ENCODE results near the gene EPHX1.

EPHX1 gene

DNA sequence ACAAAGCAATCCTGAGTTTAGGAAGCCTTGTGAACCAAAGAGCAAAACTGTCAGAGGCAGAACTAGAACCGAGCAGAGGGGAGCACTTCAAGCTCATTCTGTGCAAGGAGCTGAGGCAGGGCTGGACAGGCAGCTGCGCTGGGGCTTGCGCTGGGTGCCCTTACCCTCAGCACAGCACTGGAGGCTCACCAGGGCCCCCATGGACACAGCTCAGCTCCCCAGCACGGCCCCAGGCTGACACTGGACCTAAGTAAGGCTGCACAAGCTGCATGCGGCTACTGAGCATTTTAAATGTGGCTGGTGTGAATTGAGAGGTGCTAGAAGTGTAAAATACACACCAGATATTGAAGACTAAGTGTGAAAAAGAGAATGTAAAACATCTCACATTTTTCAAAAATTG, 50.2 kb downstream of the EPHX1 start:
- no peak for DNase-seq (ENCODE audit: extremely low read depth in 1 of 2, low read depth in 1 of 2)

DNA sequence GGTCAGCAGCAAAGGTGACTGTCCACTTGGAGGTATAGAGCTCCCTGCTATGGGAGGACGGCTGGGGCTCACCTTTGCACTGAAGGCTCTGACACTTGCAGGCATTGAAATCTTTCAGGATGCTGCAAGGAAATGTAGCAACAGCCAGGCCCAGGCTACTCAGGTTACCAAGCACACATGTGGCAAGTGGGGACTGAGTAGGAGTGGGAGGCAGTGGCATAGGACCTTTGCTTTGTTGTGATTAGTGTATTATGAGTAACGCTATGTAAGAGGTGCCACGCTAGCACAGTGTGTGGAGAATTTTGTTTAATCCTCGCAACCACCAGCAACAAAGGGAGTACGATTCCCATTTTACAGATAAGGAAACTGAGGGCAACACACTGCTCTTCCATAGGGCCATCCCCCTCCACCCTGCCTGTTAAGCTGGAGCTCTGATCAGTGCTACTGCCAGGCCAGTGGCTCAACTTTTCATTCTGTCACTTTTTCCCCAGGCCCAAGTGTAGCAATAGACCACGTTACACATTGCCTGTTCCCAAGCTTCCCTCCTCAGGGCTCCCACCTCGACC, 51.0 kb downstream of the EPHX1 start:
- DNase-seq (ENCODE audit: extremely low read depth in 1 of 2, low read depth in 1 of 2): no peak

DNA sequence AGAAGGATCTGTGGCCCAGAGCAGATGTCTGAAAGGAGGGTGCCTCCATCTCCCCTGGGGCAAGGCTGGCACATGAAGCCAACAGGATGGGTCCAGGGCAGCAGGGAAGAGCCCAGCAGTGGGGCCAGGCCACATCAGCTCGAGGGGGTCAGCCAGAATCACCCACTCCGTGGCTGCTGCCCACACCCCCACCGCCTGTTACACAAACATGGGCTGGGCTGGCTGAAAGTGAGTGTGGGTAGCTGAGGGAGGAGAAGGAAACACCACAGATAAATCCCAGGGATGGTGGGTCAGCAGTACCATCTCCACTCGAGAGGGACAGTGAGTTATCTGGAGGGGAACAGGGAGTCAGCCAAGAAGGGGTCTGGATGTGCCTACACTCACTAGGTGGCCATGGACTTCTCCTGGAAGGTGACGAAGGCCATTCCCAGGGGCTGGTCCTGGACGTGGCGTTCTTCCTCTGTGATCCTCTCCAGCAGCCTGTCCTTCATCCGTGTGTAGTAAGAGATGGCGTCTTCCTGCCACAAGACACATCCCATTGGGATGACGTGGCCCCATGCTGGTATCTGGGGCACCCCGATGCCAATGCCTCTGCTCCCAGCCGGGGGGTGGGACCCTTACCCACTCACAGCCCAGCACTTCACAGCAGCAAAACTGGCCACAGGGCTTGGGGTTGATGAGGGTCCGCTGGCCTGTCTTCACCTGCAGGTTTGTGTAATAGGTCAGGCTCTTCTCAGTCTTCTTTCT, 52.1 kb downstream of the EPHX1 start:
- DNase-seq (ENCODE audit: extremely low read depth in 1 of 2, low read depth in 1 of 2): no peak

DNA sequence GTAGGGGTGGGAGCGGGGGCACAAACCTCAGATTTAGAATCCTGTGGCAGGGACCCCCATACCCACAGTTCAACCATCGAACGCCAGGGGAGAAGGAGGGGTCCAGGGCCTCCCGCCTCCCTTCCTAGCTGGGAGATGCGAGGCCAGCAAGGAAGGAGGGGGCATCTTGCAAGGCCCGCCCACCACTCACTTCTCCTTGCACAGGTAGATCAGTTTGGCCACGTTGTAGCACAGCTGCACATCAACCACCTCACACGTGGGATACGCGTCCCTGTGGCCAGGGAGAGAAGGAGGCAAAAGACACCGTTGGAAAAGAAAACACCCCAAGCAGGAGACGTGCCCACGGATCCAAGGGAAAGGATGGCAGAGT, 52.6 kb downstream of the EPHX1 start:
- DNase-seq (ENCODE audit: extremely low read depth in 1 of 2, low read depth in 1 of 2): no peak

DNA sequence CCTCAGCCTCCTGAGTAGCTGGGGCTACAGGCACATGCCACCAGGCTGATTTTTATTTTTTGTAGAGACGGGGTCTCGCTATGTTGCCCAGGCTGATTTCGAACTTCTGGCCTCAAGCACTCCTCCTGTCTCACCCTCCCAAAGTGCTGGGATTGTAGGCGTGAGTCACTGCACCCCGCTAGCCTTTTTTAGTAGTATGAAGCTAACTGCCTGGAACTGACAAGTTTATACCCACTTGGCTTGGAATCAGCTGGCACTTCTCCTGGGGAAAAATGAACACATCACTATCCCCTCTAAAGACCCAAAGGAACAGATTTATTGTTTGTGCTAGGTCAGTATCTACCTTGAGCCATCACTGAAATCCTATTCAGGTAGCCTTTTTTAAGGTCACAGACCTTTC, 53.2 kb downstream of the EPHX1 start:
- DNase-seq (ENCODE audit: extremely low read depth in 1 of 2, low read depth in 1 of 2): no peak

DNA sequence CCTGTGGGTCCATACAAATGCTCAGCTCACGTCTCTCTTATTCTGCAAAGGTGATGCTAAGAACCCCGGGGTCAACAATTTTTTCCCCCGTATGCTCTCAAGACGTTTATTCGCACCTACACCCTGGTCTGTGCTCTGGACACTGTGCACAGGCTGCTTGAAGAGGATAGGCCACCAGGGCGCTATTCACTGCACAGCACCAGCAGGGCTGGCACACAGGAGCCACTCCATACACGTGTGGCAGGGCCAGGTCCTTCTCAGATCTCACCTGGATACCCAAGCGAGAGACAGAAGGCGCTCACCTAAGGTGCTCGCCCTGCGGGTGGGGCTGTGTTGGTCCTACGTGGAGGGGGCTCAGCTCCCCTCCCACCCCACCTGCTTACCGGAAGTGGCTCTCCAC, 55.6 kb downstream of the EPHX1 start:
- DNase-seq (ENCODE audit: extremely low read depth in 1 of 2, low read depth in 1 of 2): no peak

DNA sequence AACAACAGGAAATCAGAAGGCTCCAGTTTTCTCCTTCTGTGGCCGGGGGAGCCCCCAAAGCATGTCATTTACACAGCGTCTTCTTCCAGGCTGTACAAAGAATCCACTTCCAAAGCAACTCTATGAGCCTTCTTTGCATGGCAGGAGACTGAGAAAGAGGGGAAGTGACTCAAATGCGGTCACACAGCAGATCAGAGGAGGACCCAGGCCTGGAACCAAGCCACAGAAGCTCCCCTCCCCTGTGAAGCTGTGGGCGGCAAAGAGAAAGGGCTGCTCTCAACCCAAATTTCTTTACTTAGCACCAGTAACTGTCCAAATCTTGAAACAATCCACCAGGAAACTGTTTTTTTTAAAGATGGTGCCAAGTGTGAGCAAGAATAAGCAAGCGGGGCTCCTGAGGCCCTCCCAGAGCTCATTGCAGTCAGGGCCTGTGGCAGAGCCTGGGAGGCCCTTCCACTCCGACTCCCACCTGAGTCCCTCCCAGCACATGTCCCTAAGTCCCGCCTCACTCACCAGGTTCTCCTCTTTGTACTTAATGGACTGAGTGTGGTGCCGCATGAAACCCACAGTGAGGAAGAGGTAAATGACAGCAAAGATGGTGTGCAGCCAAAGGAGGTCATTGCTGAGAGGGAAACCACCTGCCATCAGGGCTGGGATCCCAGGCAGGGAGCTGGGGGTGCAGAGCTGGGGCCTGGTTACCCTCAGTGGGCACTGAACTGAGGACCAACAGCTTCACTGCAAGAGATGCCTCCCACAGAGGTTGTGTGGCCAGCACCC, 56.3 kb downstream of the EPHX1 start:
- peak; percentile 39 to 73 for DNase-seq (ENCODE audit: extremely low read depth in 1 of 2, low read depth in 1 of 2)

DNA sequence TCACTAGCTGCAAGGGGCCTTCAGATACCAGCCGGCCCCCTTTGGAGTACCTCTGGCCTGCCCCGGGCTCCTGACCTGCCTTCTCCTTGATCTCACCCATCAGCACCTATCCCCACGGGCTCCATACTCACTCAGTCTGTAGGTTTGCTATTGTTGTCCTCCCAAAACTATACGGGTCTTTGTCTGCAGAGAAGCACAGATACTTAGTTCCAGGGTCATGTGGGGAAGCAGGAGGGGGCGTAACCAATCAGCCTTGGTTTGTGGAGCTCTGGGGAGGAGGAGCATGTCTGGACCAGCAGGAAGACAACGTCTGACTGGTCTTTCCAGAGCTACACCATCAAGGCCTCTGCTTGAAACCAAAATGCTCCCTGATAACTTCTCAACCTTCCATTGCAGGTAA, 57.1 kb downstream of the EPHX1 start:
- DNase-seq (ENCODE audit: extremely low read depth in 1 of 2, low read depth in 1 of 2): no peak

DNA sequence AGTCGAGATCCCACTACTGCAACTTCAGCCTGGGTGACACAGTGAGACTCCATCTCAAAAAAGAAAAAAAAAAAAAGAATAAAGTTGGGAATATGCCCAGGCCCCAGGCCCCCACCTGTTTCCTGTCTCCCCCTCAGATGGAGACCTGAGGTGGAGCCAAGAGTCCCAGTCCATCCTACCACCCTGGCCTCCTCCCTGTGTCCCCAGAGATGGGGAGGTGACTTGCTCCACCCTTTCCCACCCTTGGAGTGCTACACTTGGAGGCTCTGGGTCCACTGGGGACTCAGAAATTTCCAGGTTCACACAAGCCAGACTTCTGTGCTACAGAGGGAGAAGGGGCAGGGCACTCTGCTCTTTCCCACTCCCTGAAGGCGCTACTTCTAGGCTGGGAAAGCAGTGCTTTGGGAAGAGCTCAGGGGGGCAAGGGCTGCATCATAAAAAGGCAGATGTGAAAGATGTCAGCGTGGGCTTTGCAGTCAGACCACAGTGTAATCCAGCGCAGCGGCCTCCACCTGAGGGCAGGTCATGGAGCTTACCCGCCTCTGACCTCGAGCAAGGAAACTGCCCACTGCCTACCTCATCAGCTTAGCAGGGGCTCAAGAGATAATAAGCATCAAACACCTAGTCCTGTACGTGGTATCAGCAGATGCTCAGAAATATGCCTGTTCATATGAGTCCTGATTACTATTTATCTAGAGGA, 58.9 kb downstream of the EPHX1 start:
- DNase-seq (ENCODE audit: extremely low read depth in 1 of 2, low read depth in 1 of 2): no peak

DNA sequence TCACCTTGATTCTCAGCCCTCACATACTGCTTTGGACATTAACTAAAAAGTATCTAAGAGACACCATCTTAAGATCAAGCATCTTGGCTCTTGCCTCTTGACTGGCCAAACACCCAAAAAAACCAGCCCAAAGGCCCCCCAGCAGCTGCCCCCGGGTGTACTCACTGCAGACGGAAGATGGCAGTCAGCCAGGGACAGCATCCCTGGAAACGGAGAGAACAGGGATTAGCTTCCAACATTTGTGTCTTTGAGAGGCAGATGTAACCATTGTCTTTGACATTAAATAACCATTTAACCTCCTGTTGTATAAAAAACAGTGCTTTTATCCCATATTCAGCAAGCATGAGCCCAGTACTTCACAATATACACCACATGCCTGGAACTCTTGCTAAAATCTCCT, 61.0 kb downstream of the EPHX1 start:
- DNase-seq (ENCODE audit: extremely low read depth in 1 of 2, low read depth in 1 of 2): no peak

DNA sequence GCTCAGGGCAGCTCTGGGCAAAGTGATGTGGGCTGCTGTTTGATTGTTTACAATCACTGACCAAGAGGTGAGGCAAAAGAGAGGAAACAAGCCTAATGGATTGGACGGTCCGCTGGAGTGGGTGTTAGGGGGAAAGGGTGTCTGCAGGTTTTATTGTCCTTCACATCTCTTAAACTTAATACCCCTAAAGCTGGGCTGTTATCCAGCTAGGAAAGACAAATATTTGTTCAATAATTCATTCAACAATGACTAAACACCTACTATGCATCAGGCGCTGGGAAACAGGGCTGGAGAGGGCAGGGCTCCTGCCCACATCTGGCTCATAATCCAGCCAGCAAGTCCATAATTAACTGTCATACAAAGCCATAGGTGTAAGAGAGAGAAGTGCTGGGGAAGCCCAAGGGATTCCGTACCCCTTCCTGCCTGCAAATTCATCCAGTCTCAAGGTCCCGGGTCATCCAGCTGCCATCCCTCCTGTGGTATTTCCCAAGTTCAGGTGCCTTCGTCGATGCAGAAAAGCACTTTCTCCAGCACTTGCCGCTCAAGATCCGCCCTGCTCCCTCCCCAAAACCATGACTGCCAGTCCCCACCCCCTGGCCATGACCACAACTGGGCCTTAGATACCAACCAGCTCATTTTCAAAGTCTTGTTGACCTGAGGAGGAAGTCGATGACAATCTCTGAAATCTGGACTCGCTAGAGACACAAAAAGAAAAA, 61.6 kb downstream of the EPHX1 start:
- DNase-seq (ENCODE audit: extremely low read depth in 1 of 2, low read depth in 1 of 2): no peak

DNA sequence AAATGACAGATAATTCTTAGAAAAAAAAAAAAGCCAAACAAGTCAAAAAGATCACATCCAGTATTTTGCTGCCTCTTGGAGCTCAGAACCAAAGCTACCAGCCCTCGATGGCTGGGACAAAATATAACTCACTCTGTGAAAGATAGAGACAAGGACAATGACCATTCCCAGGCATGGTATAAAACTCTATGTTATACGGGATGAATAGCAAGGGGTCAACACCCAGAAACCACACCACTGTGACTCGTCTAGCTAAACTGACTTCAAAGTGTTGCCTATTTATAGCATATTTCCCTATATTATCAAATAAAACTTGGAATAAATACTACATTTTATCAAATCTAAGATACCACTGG, 62.1 kb downstream of the EPHX1 start:
- no peak for DNase-seq (ENCODE audit: extremely low read depth in 1 of 2, low read depth in 1 of 2)

DNA sequence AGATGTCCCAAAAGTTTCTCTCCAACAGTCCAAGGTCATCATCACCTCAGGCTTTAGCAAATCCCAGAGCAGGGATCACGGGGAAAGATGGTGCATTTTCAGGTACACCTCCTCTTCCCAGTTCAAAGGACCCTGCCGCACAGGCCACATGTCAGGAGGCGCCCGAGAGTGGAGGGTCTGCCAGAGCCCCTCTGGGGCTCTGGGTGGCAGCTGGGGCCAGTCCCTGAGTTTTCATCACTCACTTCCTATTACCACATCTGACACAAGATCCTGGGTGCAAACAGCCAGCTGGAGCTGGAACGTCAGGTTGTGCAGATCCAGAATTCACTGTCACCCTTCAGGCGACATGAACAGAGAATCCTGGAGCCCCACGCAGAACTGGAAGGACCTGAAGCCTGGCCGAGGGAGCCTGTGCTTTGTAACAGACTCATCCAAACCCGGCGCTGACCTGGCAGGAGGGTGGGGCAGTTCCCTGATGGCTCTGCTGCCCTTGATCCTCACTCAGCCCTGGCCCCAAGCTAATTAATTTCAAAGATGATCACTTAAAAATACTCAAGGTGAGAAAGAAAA, 63.4 kb downstream of the EPHX1 start:
- no peak for DNase-seq (ENCODE audit: extremely low read depth in 1 of 2, low read depth in 1 of 2)

DNA sequence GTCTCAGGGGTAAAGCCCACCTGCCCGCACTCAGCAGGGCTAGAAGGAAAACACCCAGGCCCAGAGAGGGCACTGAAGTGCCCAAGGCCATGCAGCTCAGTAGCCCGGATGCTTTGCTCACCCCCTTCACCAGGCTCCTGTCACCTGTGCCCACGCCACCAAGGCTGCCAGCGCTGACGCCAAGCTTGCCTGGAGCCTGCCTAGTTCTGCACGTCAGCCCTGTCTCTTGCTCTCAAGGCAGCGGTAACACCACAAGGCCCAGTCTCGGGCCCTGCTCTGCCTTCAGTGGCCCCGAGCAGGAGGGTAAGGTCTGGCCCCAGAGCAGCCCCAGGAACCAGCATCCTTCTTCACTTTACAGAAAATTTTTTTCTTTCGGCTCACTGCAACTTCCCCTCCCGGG, 64.5 kb downstream of the EPHX1 start:
- DNase-seq (ENCODE audit: extremely low read depth in 1 of 2, low read depth in 1 of 2): no peak

DNA sequence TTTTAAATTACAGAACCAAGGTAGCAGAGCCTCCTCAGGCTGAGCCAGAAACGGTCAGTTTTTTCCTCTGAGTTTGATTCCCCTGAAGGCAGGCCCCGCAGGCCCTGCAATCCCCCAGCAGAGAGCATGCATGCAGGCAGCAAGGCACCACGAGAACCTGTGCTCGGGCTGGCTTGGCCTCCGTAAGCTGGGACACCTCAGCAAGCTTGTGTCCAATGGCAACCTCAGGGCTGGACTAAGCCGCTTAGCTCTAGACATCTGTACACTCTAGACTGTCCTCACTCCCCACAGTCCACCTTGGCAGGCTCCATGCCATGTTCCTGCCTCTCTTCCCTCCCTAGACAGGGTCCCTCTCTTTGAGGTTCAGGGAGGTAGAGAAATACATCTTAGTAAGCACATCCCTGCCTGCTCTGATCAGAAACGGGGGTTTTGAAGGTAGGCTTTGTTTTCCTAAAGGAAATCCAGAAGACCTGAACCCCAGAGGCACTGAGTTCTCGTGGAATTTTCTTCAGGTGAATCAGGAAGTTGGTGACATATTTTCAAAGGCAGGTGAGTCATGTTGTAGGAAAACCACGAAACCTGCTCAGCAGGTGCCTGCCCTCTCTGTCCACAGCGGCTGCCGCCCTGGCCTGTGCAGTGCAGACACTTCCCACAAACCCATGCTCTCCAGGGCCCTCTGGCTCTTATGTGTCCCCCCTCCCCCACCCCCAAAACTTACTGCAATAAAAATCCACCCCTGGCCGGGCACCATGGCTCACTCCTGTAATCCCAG, 65.3 kb downstream of the EPHX1 start:
- no peak for DNase-seq (ENCODE audit: extremely low read depth in 1 of 2, low read depth in 1 of 2)

DNA sequence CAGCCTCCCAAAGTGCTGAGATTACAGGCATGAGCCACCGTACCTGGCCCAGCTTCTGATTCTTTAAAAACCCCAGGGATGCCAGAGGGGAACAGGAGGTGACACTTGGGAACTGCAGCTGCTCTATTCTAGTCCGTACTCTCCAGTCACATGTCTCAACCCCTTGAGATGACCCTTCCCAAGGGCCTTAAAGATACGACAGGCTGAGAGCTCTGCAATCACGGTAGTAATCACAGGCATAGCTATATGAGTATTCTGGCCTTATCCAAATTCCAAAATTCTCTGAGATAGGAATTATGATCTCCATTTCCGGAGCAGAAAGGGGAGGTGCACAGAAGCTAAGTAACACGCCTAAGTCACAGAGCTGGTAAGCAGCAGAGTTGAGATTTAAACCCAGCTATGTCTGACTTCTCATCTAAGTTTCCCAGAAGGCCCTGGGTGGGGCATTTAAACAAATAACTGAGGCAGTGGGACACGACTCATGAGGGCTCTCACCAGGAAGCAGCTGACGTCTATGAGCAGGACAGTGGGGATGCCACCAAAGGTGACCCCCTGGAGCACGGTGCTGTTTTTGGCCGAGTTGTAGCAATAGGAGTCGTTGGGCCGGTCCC, 67.1 kb downstream of the EPHX1 start:
- DNase-seq (ENCODE audit: extremely low read depth in 1 of 2, low read depth in 1 of 2): no peak

DNA sequence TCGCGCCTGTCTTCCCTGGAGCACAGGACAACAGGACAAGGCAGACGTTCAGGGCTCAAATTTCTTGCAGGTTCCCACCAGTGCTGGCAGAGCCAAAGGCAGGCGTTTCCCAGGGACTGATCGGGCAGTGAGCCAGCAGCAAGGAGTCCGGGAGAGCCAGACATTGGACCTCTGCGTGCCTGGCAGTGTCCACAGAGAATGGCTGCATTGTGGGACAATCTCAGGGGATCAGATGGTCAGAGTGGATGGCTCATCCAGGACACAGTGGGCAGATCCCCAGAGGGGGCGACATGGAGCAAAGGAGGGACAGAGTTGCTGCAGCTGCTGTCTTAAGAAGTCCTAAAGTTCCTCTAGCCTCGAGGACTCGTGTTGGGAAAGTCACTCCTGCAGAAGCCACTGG, 67.7 kb downstream of the EPHX1 start:
- no peak for DNase-seq (ENCODE audit: extremely low read depth in 1 of 2, low read depth in 1 of 2)

DNA sequence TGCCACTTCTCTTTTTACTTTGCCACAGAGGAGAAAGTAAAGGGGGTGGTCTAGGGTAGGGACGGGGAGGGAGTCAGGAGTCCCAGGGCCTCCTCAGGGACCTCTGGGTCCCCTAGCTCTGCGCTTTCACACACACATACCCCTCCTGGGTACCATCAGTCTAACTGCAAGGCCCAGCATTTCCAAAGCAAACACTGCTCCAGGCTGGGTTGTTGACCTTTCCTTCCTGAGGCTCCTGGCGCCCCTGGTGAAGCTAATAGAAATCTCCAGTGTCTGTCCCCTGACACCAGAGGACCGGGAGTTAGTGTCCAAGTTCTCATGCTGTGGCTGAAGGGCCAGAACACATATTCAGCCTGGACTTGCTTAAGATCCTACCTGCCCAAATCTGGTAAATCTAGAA, 68.4 kb downstream of the EPHX1 start:
- DNase-seq (ENCODE audit: extremely low read depth in 1 of 2, low read depth in 1 of 2): no peak

DNA sequence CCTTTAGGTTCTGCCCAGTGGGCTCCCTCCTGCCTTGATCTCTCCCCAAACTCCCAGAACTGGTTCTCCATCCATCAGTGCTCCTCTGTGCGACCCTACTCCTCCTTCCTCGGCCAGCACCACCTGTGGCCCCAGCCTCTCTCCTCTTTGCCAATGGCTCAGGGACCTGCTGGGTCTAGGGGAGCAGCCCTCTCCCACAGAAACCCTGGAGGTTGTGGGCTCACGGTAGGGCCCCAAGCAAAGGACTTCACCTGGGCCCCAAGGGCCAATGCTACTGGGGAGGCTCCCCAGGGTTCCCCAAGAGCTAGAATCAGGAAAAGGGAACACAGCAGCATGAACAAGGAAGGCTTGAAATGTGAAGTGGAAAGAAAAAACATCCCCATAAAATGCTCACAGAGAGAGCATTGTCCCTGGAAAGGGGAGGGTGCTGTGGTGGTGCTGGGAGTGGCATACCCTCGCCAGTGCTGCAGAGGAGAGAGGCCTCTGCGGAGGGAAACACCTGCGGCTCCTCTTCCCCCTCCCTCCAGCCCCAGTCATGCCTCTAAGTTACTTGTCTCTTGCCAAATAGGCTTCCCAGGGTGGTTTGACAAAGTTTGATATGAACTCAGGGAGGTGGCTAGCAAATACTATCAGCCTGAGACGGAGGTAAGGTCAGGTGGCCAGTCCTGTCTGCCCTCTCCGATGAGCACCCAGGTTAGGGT, 69.7 kb downstream of the EPHX1 start:
- no peak for DNase-seq (ENCODE audit: extremely low read depth in 1 of 2, low read depth in 1 of 2)

All from stimulated activated CD8-positive, alpha-beta memory T cell treated with anti-CD3 and anti-CD28 coated beads, Interleukin-7, amount 100 ng/mL, for 48 hours (primary cell).